Daoy (cell line): ENCODE results near the gene IGFL4. TPM values are rescaled to one million over a fixed set of nuclear protein-coding genes. Genes with fewer than 3 reads are reported as not detected.

Source experiments
- DNase-seq: peaks from one replicate; pipeline ENCODE4 v3.0.0-alpha.2; 2015; ENCODE audit warnings: low read depth
- total RNA-seq: library from RNA; depleted of rRNA; stranded (reverse); fragments of >200 nt; shearing (Covaris generic); gene quantifications from 2 replicates; pipeline ENCODE4 v1.2.3, GENCODE V29; 2014; rRNA removed

IGFL4 gene
- total RNA-seq, result not detected in 2 replicates

- DNase-seq, result peak; percentile 55
Observed at GRCh38 chr19:46040952-46041500, at the start of gene IGFL4. Gene IGFL4 (minus strand): TSS chr19:46041002. CDS start chr19:46040962, 40 bp downstream.

DNA sequence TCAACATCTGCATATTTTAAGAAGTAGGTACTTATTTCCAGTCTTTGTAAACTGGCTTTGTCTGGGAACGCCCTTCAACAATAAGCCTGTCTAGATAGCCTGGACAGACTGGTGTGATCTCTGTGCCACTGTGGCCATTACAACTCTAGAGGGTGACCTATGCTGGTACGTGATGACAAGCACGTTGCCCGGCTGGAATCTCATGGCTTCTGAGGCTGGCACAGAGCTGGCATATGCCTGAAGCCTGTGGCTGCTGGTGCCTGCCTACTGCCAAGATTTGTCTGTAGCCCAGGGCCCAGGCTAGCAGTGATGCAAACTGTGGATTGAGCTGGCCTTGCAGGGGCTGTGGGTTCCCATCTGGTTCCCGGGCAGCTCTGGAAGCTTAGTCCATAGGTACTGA is 49.6 kb upstream of the IGFL4 start:
- no peak for DNase-seq

GRCh38 chr19:46089432-46089831 is 48.6 kb upstream of the IGFL4 start:
- DNase-seq, result no peak

DNA sequence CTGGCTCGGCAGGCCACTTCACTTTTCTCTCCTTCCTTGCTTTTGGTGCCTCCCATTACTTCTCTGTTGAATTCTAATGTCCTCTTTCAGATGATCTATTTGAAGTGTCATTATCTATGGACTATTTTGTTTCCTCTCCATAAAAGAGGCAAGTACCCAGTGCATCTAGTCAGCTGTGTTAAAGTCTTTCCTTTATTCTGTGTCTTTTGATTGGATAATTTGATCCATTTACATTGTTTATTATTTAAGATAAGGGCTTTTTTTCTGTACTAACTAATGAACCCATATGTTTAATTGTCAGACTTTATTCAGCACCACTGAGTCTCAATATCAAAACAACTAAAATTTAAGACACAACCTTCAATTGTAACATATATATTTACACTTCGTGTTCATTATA is 47.3 kb upstream of the IGFL4 start:
- no peak for DNase-seq

DNA sequence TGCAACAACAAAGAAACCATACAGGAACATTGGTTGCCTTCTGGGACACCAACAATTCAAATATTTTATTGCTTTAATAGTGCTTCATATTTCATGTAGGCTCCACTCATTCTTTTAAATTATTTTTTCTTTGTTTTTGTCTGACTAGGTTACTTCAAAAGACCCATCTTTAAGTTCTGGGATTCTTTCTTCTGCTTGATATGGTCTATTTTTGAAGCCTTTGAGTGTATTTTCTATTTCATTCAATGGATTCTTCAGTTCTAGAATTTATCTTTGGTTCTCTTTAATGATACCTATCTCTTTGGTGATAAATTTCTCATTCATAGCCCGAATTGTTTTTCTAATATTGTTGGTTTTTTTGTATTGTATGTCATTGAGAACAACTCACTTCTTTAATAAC is 45.1 kb upstream of the IGFL4 start:
- no peak for DNase-seq

DNA sequence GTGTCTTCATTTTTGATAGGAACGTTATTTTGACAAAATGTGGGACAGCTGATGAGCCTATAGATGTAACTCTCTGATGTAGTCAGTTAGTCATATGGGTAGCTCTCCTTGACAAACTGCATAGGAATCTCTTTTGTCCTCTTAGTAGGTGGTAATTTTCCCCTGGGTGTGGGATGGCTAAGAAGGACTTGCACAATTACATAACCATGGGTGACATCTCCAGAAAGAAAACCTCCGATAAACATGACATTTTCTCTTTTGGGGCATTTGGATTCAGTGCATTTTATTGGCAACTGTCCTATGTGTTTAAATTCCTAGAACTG is 41.9 kb upstream of the IGFL4 start:
- DNase-seq, result no peak

- peak; percentile 66 for DNase-seq
Observed at GRCh38 chr19:46081928-46082727, 41.3 kb upstream of the IGFL4 start.

- peak; percentile 95 for DNase-seq
Observed at GRCh38 chr19:46080561-46080960, 39.8 kb upstream of the IGFL4 start.

GRCh38 chr19:46079576-46079975 is 38.8 kb upstream of the IGFL4 start:
- no peak for DNase-seq

GRCh38 chr19:46078573-46079332 is 38.0 kb upstream of the IGFL4 start:
- DNase-seq, result peak; percentile 75

- DNase-seq, result no peak
Observed at GRCh38 chr19:46077815-46078167, 37.0 kb upstream of the IGFL4 start.

DNA sequence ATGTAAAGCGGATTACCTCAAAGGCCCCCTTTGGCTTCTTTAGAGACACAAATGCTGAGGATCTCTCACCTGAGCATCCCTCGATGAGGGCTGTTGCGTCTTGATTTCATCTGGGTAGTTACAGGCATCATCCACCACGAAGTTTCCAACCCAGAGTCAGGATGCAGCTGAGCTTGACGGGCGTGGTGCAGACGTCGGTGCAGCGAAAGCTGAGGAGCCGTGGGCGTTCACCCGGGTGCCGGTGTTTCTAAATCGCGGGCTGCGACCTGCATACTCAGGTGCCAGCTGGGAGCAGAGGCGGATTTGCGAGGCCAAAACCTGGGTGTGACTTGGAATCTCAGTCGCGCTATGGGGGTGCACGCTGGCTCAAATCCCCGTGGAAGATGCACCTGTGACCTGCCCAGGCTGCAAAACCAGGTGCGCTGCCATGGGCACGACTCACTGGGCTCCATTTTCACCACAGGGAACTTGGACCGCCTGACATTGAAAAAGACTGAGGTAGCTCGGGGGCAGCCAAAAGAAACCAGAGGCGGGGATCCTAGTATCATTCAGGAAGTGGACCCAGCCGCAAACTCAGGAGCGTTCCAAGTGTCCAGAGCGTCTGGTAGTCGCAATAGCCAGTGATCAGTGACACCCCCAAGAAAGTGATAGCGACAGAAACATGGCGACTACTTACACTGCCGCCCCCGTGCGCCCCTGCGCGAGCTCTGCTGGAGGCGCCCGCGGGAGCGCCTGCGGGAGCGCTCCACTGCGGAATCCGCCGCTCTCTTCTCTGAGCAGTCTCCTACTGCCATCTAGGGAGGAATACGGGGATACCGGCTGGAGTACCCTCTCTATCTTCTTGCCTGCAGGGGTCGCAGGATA is 36.4 kb upstream of the IGFL4 start:
- peak; percentile 87 for DNase-seq

GRCh38 chr19:46076031-46076880 is 35.5 kb upstream of the IGFL4 start:
- no peak for DNase-seq

- peak; percentile 21 for DNase-seq
Observed at GRCh38 chr19:46073268-46073922, 32.6 kb upstream of the IGFL4 start.

DNA sequence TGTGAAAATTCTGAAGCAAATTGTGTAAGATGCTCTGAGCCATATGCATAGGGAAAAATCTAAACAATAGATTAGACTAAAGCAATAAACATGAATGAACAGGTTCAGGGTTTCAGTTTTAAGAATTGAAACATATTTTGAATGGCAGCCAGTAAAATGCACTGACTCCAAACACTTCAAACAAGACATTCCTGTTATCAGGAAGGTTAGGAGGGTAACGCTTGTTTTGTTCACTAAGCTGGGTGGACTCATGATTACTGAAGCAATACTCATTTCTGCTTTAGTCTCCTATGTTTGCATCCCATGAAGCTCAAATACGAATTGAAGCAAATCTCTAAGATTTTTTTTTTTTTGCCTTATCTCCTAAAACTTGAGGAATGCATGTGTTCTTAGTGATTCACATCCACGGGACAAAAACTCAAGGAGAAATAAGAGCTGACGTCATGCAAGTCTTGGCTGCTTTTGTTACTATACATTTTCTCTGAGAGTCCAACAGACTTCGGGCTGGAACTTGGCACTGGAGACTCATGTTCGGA is 29.1 kb upstream of the IGFL4 start:
- DNase-seq, result peak; percentile 86

GRCh38 chr19:46068345-46069258 is 27.8 kb upstream of the IGFL4 start:
- DNase-seq, result peak; percentile 95

DNA sequence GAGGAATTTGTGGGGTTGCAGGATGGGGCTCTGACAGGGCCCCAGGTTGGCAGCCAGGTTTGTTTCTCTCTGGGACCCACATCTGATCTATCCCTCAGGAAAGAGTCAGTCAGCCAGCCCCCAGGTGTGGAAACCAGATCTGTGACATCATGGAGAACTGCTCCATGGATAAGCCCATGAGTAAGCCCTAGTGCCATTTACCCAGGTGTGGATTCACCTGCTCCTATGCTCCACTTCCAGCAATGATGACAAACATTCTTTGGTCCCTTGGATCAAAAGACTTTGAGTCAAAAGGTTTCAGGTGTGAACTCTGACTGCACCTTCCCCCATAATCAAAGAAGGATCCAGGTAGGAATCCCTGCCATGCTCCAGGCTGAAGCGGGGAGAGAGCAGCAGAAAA is 26.9 kb upstream of the IGFL4 start:
- no peak for DNase-seq

GRCh38 chr19:46066471-46066870 is 25.7 kb upstream of the IGFL4 start:
- no peak for DNase-seq

- DNase-seq, result peak; percentile 65
Observed at GRCh38 chr19:46065486-46066071, 24.8 kb upstream of the IGFL4 start.
